ENCODE results near the gene TCF19. TPM values are rescaled to one million over a fixed set of nuclear protein-coding genes. Genes with fewer than 3 reads are reported as not detected.
A peak's percentile ranks its signal among the peaks of the same experiment; 100 is the strongest.

TCF19 gene
- total RNA-seq, 6 experiments from 2014 or later: 14.2 to 32.9 (median 29.6) TPM

GRCh38 chr6:31203345-31203979, 45.1 kb downstream of the TCF19 start:
- H3K27ac Mint-ChIP-seq: peak overlapping the region; percentile 88
- H3K4me3 Mint-ChIP-seq: peak overlapping the region; percentile 87
- DNase-seq: peak; percentile 52
- peaks cover 18% of the 10 kb centered on the region for H3K36me3 Mint-ChIP-seq (ENCODE audit: low read depth)
- peaks cover 31% of the 10 kb centered on the region for H3K4me1 Mint-ChIP-seq (ENCODE audit: low read depth)
- TF ChIP-seq CTCF (IDR thresholded peaks at IDR 0.05): no peak
- no peaks in the 10 kb centered on the region for H3K27me3 Mint-ChIP-seq (ENCODE audit: insufficient read depth)
- no peaks in the 10 kb centered on the region; the same call in 1 of the 2 replicates for H3K9me3 Mint-ChIP-seq

DNA sequence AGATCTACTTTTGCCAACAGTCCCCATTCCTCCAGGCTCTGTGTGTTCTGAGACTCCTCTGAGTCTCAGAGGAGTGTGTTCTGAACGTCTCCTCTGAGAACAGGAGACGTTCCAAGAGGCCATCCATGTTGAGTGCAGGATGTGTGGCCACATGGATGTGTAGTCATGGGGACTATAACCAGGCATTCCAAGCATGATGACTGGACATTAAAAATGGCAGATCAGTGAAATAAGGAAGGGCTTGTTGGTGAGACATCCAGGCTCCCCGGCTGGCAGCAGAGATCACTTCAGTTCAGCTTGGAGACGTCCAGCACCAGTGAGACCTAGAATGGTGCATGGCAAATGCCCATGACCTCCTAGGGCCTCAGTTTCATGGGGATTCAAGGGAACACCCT, 46.4 kb downstream of the TCF19 start:
- TF ChIP-seq CTCF (IDR thresholded peaks at IDR 0.05): no peak
- Mint-ChIP-seq H3K4me3 (peak overlapping the region; percentile 87), H3K27me3 (ENCODE audit: insufficient read depth) (no peaks in the 10 kb centered on the region), H3K4me1 (ENCODE audit: low read depth) (peaks cover 31% of the 10 kb centered on the region), H3K36me3 (ENCODE audit: low read depth) (peaks cover 18% of the 10 kb centered on the region), H3K27ac (peak overlapping the region; percentile 88), H3K9me3 (no peaks in the 10 kb centered on the region; the same call in 1 of the 2 replicates)
- DNase-seq: no peak

GRCh38 chr6:31205638-31206037, 47.2 kb downstream of the TCF19 start:
- Mint-ChIP-seq H3K9me3 (no peaks in the 10 kb centered on the region; the same call in 1 of the 2 replicates), H3K4me1 (ENCODE audit: low read depth) (peaks cover 31% of the 10 kb centered on the region), H3K4me3 (no peak overlapping the region), H3K36me3 (ENCODE audit: low read depth) (peaks cover 10% of the 10 kb centered on the region), H3K27me3 (ENCODE audit: insufficient read depth) (no peaks in the 10 kb centered on the region), H3K27ac (no peak overlapping the region)
- TF ChIP-seq CTCF (IDR thresholded peaks at IDR 0.05): no peak
- DNase-seq: no peak

DNA sequence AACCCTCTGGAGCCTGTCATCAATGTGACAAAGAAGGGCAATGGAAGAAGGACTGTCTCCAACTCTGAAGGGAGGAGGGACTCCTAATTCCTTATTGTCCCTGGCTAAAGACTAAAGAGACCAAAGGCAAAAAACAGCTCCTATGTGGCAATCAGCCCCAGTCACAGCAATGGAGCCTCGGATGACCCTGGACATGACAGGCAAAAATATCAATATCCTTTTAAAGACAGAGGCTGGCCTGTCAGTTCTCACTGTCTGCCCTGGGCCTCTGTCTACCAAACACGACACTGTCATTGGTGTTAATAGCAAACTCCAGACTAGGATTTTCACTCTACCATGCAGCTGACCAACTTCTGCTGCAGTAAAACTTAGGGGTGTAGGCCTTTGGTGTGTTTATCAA, 50.1 kb downstream of the TCF19 start:
- no peak for TF ChIP-seq CTCF (IDR thresholded peaks at IDR 0.05)
- Mint-ChIP-seq H3K27ac (no peak overlapping the region), H3K4me3 (no peak overlapping the region), H3K4me1 (ENCODE audit: low read depth) (peaks cover 15% of the 10 kb centered on the region), H3K9me3 (no peaks in the 10 kb centered on the region), H3K27me3 (ENCODE audit: insufficient read depth) (peaks cover 6% of the 10 kb centered on the region), H3K36me3 (ENCODE audit: low read depth) (no peaks in the 10 kb centered on the region)
- no peak for DNase-seq

DNA sequence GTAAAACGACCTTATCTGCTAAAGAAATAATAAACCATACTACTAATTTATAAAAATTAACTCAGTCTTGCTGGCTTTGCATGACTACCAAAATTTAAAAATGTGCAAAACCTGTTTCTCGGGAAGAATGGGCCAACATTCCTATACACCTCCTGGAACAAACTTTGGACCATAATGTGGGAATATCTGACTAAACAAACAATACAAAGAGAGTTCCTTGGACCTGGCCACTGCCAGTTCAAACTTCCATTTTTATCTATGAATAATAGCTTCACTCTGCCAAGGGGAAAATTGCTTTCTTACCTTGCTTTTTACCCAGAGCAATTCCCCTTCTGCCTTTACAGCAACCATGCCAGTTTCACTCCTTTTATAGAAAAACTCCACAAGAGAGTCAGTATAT, 50.7 kb downstream of the TCF19 start:
- H3K27me3 Mint-ChIP-seq (ENCODE audit: insufficient read depth): peaks cover 6% of the 10 kb centered on the region
- no peaks in the 10 kb centered on the region for H3K9me3 Mint-ChIP-seq
- TF ChIP-seq CTCF (IDR thresholded peaks at IDR 0.05): no peak
- no peak overlapping the region for H3K4me3 Mint-ChIP-seq
- peaks cover 8% of the 10 kb centered on the region for H3K4me1 Mint-ChIP-seq (ENCODE audit: low read depth)
- no peaks in the 10 kb centered on the region for H3K36me3 Mint-ChIP-seq (ENCODE audit: low read depth)
- no peak for DNase-seq
- H3K27ac Mint-ChIP-seq: no peak overlapping the region
